ENCODE results near the gene RB1.

GRCh38 chr13:48302871-48303358 is 636 bp upstream of the RB1 start:
- TF ChIP-seq EZH2phosphoT487 (IDR thresholded peaks at IDR 0.05; ENCODE audit: insufficient read depth, low read depth) (no peak), EZH2 (IDR thresholded peaks at IDR 0.05; ENCODE audit: insufficient read depth, poor library complexity, severe bottlenecking) (no peak)
